ENCODE results near the gene NPHP3.

GRCh38 chr3:132660811-132661070, 61.5 kb downstream of the NPHP3 start:
- TF ChIP-seq CTCF (IDR thresholded peaks at IDR 0.05 in 4 of 5, conservative IDR thresholded peaks at IDR 0.05 in 1 of 5) = no peak
- TF ChIP-seq POLR2A (IDR thresholded peaks at IDR 0.05) = no peak

Data from gastrocnemius medialis (tissue), 4 donors.